Activated T-helper 1 cell treated with anti-CD3 and anti-CD28 coated beads, Interleukin-2, amount 50 U/mL, for 16 hours (primary cell): ENCODE data around the gene MCTP2.

ENCODE experiments used
- DNase-seq, 2 donors: peaks; one replicate each; pipeline ENCODE4 v3.0.0-alpha.2; 2020; ENCODE audit warnings: low read depth in 1 of 2, low spot score in 1 of 2

Gene MCTP2

DNA sequence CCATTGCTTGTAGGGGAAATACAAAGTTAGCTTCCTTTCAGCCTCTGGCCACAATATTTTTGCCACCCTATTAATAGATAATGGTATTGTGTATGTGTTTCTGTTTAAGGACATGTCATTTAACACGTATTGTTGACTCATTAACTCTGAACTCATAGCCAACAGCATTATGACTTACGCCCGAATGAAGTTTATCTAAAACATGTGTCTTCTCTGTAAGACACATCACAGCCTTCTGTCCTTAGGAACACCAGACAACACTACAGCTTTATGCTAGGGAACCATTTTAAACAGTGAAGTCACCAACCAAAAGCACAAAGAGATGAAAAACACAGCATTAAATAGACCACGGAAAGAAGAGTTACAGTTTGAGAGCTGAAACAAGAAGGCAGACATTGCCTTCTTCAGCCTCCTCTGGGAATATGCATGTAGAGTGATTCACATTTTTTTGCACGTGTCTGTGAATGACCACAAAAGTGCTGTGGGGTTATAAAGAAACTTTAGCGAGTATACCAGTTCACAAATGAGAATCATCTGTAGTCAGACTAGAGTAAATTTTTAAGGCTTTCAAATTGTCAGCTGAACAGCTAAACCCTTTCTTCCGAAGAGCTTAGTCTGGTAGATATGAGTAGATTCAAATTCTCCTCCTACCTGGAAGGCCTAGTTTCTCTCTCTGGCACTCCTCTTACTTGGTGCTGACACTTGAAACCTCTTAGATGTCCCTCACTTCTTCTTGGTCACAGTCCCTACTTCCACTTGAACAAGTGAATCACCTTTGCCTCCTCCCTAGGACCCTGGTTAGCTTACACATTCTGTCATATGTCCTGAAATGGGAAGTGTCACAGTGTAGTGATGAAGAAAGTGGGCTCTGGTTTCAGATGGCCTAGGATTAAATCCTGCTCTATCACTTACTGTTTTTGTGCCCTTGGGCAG, 32.2 kb downstream of the MCTP2 start:
- DNase-seq: no peak

DNA sequence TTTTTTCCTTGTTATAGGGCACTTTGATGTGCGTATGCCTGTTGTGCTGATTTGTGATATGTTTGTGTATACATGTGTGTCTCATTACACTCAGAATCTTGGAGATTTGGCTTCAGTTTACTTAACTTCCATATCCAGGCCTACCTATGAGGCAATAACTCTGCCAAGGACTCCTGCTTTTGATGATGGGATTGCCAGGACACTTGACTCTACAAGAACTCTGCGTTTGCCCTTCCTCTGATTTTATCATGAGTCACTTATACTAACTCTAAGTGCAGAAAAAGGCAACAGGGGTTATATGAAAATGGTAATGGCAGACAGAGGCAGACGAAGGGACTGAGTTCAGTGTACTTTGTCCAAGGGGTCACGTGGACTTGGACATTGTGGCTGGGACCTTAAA, 33.6 kb downstream of the MCTP2 start:
- DNase-seq: no peak

DNA sequence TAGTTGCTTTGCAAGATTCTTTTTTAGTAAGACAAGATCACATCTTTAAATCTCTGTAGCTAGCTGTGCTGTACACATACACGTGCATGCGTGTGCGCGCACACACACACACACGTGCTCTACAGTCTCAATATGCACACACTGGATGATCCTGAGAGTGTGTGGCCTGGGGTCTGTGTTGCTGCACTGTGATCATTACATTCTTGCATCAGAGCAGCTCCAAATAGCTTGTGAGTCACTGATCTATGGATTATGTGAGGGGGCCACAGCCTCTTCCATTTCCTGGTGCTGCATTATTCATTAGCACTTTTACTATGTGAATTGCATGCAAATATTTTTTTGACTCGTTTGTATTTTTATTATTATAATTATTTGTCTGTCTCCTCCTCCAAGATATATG, 34.6 kb downstream of the MCTP2 start:
- DNase-seq: no peak

DNA sequence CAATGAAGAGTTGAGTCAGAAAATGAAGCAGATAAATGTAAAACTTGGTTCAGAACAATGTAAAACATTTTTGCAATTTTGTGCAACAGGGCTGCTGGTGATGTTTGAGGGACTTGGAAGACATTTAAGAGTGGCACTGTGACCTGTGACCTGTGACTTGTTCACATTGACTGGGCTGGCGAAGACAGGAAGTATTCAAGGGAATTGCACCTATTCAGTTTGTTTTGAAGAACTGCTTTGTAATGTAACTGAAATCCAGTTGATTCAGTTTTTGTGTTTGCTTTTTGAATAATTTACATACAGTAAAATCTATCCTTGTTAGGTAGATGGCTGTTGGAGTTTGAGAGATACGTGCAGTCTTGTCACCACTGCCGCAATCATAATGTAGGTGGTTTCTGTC, 35.4 kb downstream of the MCTP2 start:
- no peak for DNase-seq

DNA sequence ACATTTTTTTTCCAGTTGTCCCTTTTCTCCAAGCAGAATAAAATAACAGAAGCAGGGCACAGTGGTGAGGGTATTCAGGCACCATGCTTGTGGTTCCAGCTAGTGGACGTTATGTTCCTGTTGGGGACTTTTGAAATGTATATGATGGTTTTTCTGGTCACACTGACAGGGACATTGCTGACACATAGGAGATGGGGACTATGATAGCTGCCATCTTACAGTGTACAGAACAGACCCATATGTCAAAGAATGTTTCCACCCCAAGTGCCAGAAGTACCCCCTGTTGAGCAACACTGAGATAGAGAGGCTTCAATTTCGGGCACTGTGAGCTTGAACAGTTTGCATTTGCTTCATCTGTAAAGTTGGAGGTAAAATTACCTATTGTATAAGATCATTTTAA, 38.6 kb downstream of the MCTP2 start:
- DNase-seq: no peak

DNA sequence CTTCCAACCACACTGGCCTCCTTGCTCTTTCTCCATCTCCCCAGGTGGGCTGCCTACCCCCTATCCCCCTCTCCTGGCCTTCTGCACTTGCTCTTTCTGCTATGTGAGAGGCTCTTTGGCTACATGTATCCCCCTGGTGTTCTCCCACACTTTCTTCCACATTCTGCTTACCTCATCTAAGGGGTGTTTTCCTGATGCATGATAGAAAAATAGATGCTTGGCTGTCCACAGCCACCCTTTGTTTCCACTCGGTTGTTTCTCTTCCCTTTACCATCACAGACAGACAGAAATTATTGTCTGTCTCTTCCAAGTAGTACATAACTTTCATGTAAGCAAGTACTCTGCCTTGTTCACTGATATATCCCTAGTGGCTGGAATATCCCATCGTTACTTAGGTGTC, 39.2 kb downstream of the MCTP2 start:
- no peak for DNase-seq

DNA sequence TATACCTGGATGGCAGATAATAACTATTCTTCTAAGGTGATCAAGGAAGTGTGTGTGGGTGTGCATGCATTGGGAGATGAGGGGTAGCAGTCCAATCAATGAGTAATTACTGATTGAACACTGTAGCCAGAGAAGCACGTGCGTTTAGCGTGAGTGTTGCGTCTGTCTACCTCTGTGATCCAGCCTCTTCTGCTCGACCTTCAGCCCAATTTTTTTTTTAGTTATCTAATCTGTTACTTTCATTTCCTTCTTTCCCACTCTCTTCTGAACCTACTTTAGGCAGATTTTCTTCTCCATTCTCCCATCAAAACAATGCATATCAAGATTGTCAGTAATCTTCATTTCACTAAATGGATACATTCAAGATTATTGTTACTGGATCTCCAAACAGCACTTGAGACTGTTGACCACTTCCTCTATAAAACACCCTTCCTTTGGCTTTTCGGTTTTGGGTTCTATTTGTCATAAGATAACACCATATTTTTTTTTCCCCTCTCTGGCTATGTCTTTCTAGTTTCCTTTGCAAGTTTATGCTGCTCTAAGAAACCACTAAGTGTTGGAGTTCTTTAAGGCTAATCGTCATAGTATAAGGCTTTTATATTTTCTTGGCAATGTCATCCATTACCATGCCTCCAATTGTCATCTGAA, 41.0 kb downstream of the MCTP2 start:
- no peak for DNase-seq

DNA sequence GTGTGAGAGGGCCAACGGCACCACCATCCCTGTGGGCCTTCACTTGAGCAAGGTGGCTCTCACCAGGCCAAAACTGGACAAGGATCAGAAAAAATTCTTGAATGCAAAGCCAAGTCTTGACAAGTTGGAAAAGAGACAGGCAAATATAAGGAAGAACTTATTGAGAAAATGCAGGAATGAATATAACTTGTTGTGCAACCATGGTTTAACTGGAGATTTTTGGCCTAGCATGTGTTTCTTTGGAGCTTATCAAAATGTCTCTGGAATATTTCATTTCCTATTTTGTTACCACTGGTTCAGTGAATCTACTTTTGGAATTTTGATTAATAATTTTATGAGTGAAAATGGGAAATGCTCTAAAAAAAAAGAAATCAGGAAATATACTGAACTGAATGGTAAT, 42.5 kb downstream of the MCTP2 start:
- DNase-seq: no peak

DNA sequence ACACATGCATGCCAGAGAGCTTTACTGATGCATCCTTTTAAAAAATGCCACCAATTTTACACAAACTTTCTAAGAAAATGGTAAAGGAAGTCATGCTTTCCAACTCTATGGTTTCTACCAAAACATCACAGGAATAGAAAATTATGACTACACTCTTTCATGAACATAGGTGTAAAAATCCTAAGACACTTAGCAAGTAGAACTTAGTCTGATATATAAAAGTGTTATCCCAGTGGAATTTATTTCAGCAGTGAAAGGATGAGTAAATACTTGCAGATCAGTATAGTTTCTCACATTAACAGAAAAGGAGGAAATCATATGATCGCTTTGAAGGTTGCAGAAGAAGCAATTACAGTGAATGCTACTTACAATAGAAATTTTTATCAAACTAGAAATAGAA, 43.4 kb downstream of the MCTP2 start:
- DNase-seq: no peak

DNA sequence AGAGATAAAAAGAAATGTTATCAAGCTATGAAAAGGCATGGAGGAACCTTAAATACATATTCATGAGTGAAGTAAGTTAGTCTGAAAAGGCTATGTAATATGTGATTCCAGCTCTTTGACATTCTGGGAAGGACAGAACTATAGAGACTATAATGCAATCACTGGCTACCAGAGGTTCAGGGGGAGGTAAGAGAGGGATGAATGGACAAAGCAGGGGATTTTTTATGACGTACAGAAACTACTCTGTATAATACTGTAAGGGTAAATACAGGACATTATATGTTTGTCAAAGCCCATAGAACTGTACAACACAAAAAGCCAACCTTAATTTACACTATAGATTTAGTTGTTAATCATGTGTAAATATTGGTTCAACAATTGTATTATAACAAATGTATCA, 46.1 kb downstream of the MCTP2 start:
- DNase-seq: no peak

DNA sequence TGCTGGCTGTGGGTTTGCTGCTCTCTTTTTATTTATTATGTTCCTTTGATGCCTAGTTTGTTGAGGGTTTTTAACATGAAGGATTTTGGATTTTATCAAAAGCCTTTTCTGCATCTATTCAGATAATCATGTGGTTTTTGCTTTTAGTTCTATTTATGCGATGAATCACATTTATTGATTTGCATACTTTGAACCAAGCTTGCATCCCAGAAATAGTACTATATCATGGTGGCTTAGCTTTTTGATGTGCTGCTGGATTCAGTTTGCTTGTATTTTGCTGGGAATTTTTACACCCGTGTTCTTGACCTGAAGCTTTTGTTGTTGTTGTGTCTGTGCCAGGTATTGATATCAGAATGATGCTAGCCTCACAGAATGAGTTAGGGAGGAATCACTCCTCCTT, 48.4 kb downstream of the MCTP2 start:
- DNase-seq: no peak

DNA sequence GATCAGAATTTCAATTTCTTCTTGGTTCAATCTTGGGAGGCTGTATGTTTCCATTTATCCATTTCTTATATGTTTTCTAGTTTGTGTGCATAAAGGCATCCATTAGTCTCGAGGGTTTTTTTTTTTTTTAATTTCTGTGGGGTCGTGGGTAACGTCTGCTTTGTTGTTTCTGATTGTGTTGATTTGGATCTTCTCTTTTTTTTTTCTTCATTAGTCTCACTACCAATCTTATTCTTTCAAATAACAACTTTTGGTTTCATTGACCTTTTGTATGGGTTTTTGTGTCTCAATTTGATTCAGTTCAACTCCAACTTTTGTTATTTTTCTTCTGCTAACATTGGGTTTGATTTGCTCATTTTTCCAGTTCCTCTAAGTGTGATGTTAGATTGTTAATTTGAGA, 48.9 kb downstream of the MCTP2 start:
- no peak for DNase-seq

DNA sequence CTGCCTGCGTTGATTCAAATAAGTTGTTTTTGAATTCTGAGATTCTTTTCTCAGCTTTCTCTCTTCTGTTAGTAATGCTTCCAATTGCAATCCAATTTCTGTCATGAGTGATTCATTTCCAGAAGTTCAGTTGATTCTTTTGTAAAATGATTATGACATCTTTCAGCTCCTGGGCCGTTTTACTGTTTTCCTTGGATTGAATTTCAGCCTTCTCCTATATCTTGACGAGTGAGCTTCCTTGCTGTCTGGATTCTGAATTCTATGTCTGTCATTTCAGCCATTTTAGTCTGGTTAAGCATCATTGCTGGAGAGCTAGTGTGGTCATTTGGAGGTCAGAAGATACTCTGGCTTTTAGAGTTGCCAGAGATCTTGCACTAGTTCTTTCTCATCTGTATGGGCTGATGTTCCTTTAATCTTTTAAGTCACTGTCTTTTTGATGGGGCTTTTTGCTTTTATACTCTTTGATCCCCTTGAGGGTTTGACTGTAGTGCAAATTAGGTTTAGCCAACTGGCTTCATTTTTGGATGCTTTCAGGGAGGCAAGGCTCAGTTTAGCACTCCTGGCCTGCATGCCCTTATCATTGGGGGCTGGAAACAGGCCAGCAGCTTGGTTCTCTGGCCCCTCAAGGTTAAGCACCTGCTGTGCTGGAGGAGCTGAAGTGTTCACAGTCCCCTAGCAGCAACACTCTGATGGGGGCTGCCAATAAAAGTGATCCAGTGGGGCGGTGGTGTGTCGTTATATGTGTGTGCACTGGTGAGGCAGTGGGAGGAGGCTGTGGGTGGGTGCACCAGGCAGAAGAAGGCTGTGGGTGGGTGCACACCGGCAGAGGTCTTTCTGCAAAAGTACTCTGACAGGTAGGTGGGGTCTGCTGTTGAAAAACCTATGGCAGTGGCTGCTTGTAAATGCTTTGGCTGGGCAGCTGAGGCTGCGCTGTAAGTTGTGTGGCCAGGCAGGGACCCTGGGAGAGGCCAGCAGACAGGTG, 51.2 kb downstream of the MCTP2 start:
- DNase-seq: no peak

DNA sequence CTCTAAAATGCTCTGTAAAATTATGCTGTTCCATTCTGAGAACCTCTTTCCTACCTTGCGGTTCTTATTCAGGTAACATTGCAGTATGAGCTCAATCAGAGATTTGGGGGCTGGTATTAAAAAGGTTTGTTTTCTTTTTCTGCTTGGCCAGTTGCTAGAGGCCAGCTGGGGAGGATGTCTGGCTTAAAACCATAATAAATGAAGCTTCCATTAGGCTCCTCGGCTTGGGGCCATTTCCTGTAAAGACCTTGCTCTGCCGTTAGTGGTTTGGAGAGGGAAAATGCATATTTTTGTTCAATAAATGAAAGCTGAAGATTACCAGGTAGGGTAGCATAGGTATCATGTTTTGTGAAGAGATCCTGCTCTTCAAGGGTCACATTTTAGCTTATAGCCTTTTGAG, 55.2 kb downstream of the MCTP2 start:
- no peak for DNase-seq

DNA sequence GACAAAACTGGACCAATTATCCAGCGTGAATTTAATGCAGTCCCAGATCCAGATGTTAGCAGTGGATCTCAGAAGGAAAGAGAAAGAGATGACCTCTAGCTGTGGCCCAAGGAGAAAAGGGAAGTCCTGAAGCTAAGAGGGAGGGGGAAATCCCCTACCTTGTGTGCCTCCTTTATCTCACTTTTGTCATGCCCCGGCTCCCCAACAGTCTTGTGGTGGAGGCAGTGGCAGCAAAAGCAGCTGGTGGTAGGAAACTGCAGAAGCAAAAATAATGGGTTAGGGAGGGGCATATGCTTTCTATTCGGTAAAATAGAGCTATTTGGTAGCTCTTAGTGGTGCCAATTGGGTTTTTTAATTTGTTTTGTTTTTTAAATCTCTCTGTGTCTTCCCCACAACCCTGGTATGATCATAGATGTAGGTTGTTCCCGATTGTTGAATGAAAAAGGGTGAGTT, 56.5 kb downstream of the MCTP2 start:
- no peak for DNase-seq

DNA sequence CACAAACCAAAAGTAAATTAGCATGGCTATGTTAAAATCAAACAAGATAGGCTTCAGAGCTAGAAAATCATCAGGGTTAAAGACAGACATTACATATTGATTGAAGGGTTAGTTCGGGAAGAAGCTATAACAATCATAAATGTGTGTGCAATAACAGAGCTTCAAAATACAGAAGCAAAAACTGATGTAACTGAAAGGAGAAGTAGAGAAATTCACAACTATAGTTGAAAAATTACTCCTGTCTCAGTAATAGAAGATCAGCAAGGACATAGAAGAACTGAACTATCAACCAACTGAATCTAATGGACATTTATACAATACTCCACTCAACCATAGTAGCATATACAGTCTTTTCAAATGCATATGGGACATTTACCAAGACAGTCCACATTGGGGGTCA, 59.4 kb downstream of the MCTP2 start:
- no peak for DNase-seq

DNA sequence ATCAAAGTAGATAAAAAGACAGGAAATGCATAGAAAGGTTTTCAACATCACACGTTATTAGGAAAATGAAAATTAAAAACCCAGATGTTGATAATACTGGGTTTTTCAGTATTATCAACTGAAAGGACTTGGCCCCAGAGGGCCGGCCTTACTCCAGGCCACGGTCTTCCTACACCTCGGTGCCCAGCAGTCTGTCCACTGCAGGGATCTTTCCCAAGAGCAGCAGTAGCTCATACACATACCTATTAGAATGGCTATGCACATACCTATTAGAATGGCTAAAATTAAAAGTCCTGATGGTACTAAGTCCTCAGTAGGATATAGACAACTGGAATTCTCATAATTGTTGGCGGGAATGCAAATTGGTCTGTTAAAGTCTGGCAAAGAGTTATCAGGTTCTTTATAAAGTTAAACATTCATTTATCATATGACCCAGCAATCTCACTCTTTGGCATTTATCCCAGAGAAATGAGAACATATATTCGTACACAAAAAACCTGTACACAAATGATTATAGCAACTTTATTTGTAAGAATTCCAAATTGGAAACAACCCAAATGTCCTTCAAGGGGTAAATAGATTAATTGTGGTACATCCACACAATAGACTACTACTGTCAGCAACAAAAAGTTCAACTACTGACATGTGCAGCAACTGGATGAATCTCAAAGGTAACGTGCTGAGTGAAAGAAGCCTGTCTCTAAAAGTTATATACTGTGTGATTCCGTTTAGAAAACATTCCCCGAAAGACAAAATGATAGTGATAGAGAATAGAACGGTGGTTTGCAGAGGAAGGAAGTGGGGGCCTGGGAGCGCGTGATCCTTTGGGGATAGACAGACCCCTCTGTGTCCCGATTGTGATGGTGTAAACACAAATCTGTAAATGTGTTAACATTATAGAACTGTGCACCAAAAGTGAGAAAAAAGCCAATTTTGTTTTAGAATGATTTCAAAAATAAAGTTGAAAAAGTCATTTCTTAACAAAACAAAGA, 62.3 kb downstream of the MCTP2 start:
- no peak for DNase-seq

DNA sequence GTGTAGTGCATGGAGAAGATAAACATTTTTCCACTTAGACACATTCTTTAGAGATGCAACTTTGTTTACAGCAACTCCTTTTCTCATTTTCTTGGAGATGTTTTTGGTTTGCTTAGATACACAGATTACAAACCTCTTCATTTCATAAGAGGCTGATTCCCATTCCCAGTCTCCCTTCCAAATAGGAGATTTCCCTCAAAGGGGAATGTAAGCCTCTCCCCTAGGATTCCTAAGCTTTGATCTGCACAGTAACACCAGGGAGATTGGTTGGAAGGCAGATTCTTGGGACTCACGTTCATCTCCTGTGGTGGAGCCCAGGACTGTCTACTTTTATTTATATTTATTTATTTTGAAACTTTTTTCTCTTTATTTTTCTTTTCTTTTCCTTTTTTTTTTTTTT, 63.2 kb downstream of the MCTP2 start:
- no peak for DNase-seq

DNA sequence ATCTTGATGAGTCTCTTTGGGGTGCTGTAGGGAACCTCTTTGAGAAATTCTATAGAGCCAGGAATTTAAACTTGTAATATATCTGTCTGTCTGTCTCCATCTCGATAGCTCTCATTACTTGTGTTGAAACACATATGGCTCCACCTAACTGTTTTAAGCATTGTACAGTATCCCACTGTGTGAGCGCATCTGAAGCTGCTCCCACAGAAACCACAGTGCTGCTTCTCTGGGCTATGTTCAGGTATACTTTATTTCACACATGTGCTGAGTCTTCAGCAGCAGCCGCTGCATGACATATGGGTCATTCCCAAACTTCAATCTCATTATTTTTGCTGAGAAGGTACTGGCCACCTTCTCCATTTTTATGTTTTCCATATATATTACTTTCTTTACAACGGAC, 63.9 kb downstream of the MCTP2 start:
- no peak for DNase-seq

DNA sequence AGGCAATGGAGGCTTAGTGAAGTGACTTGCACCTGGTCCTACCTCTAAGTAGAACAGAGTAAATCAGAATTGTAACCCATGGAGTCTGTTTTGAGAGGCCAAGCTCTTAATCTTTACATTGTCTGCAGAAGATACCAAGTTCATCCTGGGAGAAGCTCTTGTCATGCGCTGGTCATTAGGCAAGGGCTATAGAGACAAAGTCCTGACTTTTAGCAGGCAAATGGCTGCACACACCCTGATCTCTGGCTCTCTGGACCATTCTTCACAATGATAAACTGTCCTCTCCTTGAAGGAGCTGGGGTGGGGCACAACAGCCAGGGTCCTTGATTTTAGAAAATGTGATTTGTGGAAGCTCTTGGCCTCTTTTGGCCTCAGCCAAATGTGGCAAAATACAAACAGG, 65.4 kb downstream of the MCTP2 start:
- DNase-seq: no peak
